22Rv1 (cell line): ENCODE measurements around the gene KCNG2.

Source experiments
- CTCF ChIP-seq: fragments of 450-650 bp; IDR thresholded peaks from 2 replicates; pipeline ENCODE4 v1.5.1; 2017; ENCODE audit warnings: mild to moderate bottlenecking
- ZFX ChIP-seq: fragments of 450-650 bp; IDR thresholded peaks from 2 replicates; pipeline ENCODE4 v1.6.1; 2017; ENCODE audit warnings: antibody characterized with exemption, borderline replicate concordance

DNA sequence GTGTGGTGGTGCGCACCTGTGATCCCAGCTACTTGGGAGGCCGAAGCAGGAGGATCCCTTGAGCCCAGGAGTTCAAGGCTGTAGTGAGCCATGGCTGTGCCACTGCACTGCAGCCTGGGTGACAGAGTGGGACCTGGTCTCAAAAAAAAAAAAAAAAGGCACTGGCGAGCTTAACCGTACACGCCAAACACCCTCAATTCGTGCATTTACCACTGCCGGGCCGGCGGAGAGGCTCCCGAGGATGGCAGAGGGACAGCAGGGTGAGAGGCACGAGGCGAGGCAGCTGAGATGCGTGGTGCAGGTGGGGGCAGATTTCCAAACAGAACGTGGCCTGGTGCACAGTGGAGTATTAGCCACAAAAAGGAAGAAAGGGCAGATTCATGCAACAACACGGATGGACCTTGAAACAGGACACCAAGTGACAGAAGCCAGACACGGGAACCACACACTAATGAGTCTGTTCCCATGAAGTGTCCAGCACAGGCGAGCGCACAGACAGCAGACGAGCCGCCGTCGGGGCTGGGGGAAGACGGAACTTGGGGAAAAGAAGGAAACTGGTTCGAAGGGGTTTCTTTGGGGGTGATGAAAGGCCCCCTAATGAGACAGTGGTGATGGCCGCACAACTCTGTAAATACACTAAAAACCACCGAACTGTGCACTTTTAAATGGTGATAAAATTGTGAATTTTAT, 126.3 kb downstream of the KCNG2 start:
- no peak for TF ChIP-seq CTCF
- no peak for TF ChIP-seq ZFX
